Bronchial epithelial cell (primary cell): ENCODE results near the gene BTBD2. TPM values are rescaled to one million over a fixed set of nuclear protein-coding genes. Genes with fewer than 3 reads are reported as not detected.

Experiments
- DNase-seq: peaks from one replicate; pipeline ENCODE4 v3.0.0-alpha.2; 2010; ENCODE audit warnings: low read depth
- FAIRE-seq: peaks from 2 replicates; lab custom pipeline; 2011; peaks lifted over from hg19 to GRCh38; lab: Jason Lieb, UNC
- H3K27me3 ChIP-seq: 2 replicates; pipeline ENCODE4 v1.5.1; 2011; ENCODE audit warnings: low read length; ENCODE audit not compliant: control insufficient read depth, insufficient read depth
- H3K36me3 ChIP-seq: 2 replicates; pipeline ENCODE4 v1.5.1; 2011; ENCODE audit warnings: low read length; ENCODE audit not compliant: control insufficient read depth, insufficient read depth
- H3K4me3 ChIP-seq: 2 replicates; pipeline ENCODE4 v1.5.1; 2011; ENCODE audit warnings: mild to moderate bottlenecking, low read depth, low read length, control low read depth
- CTCF ChIP-seq: IDR thresholded peaks from 2 replicates; pipeline ENCODE4 v1.5.1; 2011; ENCODE audit warnings: mild to moderate bottlenecking, moderate library complexity, low read length, control low read depth, inconsistent platforms; ENCODE audit not compliant: insufficient read depth, severe bottlenecking
- total RNA-seq: library from RNA; depleted of rRNA; stranded (reverse); fragments of >200 nt; gene quantifications from 2 replicates; pipeline ENCODE4 v1.2.1, GENCODE V29; 2014

BTBD2 gene
- total RNA-seq, 1 donor from 2014 or later, result 23.2 TPM

- Histone ChIP-seq H3K4me3 (no peak overlapping the region), H3K27me3 (no peaks in the 10 kb centered on the region), H3K36me3 (peaks cover 19% of the 10 kb centered on the region)
- FAIRE-seq, result no peak
- TF ChIP-seq CTCF, result no peak
- no peak for DNase-seq
Measured at GRCh38 chr19:1980091-1980808, 35.3 kb downstream of the BTBD2 start.

DNA sequence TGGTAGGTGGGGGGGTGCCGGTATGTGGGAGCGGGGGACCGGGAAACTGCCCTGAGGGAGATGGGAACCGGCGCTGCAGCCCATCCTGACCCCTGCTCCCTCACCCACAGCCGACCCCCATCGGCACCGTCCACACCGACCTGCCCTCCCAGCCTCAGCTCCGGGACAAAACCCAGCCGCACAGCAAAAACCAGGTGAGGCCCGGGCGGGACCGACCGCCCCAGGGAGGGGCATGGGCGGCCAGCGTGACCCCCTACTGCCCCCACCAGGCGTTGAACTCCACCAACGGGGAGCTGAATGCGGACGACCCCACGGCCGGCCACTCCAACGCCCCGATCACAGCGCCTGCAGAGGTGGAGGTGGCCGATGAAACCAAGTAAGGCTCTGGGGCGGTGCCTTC is 35.9 kb downstream of the BTBD2 start:
- TF ChIP-seq CTCF, result no peak
- H3K4me3 ChIP-seq, result no peak overlapping the region
- DNase-seq, result no peak
- peaks cover 24% of the 10 kb centered on the region for H3K36me3 ChIP-seq
- no peak for FAIRE-seq
- no peaks in the 10 kb centered on the region for H3K27me3 ChIP-seq

DNA sequence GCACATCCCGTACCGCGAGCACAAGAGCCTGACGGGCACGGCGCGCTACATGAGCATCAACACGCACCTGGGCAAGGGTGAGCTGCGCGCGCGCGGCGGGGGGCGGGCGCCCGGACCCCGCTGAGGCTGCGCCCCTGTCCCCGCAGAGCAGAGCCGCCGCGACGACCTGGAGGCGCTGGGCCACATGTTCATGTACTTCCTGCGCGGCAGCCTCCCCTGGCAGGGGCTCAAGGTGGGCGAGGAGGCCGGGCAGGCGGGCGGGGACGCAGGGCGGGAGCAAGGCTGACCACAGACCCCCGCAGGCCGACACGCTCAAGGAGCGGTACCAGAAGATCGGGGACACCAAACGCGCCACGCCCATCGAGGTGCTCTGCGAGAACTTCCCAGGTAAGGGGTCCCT is 36.5 kb downstream of the BTBD2 start:
- DNase-seq (no peak), FAIRE-seq (no peak)
- TF ChIP-seq CTCF, result no peak
- Histone ChIP-seq H3K4me3 (no peak overlapping the region), H3K27me3 (no peaks in the 10 kb centered on the region), H3K36me3 (peaks cover 29% of the 10 kb centered on the region)

DNA sequence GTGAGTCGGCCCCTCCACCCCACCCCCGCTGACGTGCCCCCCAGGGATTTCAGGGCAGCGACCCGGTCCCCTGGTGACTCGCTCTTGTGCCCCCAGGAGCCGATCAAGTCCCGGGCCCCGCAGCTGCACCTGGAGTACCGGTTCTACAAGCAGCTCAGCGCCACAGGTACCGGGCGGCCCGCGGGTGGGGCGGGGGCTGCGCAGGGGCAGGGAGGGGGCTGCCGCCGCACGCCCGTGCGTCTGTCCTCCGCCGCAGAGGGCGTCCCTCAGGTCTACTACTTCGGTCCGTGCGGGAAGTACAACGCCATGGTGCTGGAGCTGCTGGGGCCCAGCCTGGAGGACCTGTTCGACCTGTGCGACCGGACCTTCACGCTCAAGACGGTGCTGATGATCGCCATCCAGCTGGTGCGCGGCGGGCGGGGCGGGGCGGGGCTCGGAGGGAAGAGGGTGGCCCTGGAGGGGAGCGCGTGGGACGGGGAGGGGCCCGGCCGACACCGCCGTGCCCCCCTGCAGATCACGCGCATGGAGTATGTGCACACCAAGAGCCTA is 37.1 kb downstream of the BTBD2 start:
- Histone ChIP-seq H3K4me3 (no peak overlapping the region), H3K36me3 (peaks cover 30% of the 10 kb centered on the region), H3K27me3 (no peaks in the 10 kb centered on the region)
- TF ChIP-seq CTCF, result no peak
- FAIRE-seq (no peak), DNase-seq (no peak)

DNA sequence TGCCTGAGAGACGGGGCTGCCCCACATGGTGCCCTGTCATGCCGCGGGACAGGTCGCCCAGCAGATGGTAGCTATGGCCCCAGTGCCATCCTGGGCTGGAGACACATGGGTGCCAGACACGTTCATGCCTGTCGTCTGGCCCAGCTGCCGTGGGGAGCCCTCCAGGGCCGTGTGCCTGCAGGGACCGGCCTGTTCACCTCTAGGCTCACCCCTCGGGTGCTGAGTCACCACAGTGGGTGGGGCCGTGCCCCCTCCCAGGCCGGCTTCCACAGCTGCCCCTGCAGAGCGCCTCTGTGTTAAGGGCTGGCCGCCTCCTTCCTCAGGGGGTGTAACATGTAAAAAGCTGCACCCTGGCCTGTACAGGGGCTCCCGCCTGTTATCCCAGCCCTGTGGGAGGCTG is 38.4 kb downstream of the BTBD2 start:
- H3K36me3 ChIP-seq, result peaks cover 26% of the 10 kb centered on the region
- no peak for TF ChIP-seq CTCF
- H3K27me3 ChIP-seq, result no peaks in the 10 kb centered on the region
- H3K4me3 ChIP-seq, result no peak overlapping the region
- FAIRE-seq, result no peak
- DNase-seq, result no peak

DNA sequence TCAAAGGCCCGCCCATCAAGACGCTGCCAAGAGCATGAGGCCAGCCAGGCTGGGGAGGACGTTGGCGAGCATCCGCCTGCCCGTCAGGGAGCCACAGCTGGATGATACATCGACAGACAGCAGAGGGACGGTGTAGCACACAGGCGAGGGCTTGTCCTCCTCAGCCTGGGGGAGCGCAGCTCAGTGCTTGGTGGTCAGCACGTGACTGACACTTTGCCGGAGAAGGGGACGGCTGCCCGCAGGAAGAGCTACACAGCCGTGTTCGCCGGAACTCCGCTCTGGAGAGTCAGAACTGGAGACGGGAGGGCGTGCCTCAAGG is 40.4 kb downstream of the BTBD2 start:
- Histone ChIP-seq H3K36me3 (peaks cover 29% of the 10 kb centered on the region), H3K4me3 (no peak overlapping the region), H3K27me3 (no peaks in the 10 kb centered on the region)
- TF ChIP-seq CTCF, result no peak
- no peak for DNase-seq
- FAIRE-seq, result no peak
